C4-2B (cell line): ENCODE data around the gene BTBD19.

Source experiments
- CTCF ChIP-seq: fragments of 450-650 bp; conservative IDR thresholded peaks from 2 replicates; pipeline ENCODE4 v1.5.1; 2017; ENCODE audit warnings: mild to moderate bottlenecking
- ZFX ChIP-seq: fragments of 450-650 bp; IDR thresholded peaks from 2 replicates; pipeline ENCODE4 v1.6.1; 2017

GRCh38 chr1:44830900-44831304 is 22.6 kb downstream of the BTBD19 start:
- TF ChIP-seq CTCF (no peak), ZFX (no peak)
